Measurements from ENCODE around the gene TRIM28.

The TRIM28 gene

GRCh38 chr19:58581227-58582141 is 37.6 kb downstream of the TRIM28 start (continued):
- TF ChIP-seq ZC3H10 (CRISPR knock-in tag; IDR thresholded peaks at IDR 0.05) (no peak), ZNF565 (CRISPR knock-in tag; conservative IDR thresholded peaks at IDR 0.05; ENCODE audit: low read depth) (no peak), TCF4 (CRISPR knock-in tag; IDR thresholded peaks at IDR 0.05; ENCODE audit: borderline replicate concordance) (no peak), PPARA (CRISPR knock-in tag; IDR thresholded peaks at IDR 0.05; ENCODE audit: borderline replicate concordance) (no peak)
- TF ChIP-seq, protein P1, sequence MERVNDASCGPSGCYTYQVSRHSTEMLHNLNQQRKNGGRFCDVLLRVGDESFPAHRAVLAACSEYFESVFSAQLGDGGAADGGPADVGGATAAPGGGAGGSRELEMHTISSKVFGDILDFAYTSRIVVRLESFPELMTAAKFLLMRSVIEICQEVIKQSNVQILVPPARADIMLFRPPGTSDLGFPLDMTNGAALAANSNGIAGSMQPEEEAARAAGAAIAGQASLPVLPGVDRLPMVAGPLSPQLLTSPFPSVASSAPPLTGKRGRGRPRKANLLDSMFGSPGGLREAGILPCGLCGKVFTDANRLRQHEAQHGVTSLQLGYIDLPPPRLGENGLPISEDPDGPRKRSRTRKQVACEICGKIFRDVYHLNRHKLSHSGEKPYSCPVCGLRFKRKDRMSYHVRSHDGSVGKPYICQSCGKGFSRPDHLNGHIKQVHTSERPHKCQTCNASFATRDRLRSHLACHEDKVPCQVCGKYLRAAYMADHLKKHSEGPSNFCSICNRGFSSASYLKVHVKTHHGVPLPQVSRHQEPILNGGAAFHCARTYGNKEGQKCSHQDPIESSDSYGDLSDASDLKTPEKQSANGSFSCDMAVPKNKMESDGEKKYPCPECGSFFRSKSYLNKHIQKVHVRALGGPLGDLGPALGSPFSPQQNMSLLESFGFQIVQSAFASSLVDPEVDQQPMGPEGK (CRISPR knock-in tag; IDR thresholded peaks at IDR 0.05; ENCODE audit: borderline replicate concordance), result no peak

- ATAC-seq, result no peak
- no peak for TF ChIP-seq SNAI2 (CRISPR knock-in tag; IDR thresholded peaks at IDR 0.05)
These were observed 39.1 kb downstream of the TRIM28 start for GRCh38 chr19:58582985-58583384.

DNA sequence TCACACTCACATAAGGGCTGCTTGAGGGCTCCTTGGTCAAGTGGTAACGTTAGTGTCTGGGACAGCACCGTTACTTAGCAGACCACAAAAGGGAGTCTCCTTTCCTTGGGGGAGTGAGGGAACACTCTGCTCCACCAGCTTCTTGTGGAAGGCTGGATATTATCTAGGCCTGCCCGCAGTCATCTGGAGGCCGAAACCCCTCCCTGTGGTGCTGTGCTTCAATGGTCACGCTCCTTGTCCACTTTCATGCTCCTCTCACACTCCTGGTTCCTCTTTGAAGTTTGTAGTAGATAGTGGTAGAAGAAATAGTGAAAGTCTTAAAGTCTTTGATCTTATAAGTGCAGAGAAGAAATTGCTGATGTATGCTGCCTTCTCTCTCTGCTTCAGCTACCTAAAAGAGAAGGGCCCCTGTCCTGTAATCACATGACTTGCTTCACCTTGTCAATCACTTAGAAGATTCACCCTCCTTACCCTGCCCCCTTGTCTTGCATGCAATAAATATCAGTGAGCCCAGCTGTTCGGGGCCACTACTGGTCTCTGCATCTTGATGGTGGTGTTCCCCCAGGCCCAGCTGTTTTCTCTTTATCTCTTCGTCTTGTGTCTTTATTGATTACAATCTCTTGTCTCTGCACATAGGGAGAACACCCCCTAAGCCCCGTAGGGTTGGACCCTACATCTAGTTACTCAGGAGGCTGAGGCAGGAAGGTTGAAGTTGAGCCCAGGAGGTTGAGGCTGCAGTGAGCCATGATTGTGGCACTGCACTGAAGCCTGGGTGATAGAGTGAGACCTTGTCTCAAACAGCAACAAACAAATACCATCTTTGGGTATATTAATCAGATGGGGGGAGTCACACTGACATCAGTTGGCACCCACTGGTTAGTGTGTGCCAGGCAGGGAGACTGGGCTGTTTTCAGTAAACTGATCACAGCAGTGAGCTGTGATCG is 40.9 kb downstream of the TRIM28 start:
- ATAC-seq, result no peak
- TF ChIP-seq ARNTL (CRISPR knock-in tag; IDR thresholded peaks at IDR 0.05; ENCODE audit: borderline replicate concordance, low read depth), result no peak
- TF ChIP-seq ZNF565 (CRISPR knock-in tag; conservative IDR thresholded peaks at IDR 0.05; ENCODE audit: low read depth), result no peak
- TF ChIP-seq ZNF8 (CRISPR knock-in tag; IDR thresholded peaks at IDR 0.05), result no peak
- TF ChIP-seq, protein P2, sequence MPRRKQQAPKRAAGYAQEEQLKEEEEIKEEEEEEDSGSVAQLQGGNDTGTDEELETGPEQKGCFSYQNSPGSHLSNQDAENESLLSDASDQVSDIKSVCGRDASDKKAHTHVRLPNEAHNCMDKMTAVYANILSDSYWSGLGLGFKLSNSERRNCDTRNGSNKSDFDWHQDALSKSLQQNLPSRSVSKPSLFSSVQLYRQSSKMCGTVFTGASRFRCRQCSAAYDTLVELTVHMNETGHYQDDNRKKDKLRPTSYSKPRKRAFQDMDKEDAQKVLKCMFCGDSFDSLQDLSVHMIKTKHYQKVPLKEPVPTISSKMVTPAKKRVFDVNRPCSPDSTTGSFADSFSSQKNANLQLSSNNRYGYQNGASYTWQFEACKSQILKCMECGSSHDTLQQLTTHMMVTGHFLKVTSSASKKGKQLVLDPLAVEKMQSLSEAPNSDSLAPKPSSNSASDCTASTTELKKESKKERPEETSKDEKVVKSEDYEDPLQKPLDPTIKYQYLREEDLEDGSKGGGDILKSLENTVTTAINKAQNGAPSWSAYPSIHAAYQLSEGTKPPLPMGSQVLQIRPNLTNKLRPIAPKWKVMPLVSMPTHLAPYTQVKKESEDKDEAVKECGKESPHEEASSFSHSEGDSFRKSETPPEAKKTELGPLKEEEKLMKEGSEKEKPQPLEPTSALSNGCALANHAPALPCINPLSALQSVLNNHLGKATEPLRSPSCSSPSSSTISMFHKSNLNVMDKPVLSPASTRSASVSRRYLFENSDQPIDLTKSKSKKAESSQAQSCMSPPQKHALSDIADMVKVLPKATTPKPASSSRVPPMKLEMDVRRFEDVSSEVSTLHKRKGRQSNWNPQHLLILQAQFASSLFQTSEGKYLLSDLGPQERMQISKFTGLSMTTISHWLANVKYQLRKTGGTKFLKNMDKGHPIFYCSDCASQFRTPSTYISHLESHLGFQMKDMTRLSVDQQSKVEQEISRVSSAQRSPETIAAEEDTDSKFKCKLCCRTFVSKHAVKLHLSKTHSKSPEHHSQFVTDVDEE (CRISPR knock-in tag; IDR thresholded peaks at IDR 0.05), result no peak
- TF ChIP-seq, protein P3, sequence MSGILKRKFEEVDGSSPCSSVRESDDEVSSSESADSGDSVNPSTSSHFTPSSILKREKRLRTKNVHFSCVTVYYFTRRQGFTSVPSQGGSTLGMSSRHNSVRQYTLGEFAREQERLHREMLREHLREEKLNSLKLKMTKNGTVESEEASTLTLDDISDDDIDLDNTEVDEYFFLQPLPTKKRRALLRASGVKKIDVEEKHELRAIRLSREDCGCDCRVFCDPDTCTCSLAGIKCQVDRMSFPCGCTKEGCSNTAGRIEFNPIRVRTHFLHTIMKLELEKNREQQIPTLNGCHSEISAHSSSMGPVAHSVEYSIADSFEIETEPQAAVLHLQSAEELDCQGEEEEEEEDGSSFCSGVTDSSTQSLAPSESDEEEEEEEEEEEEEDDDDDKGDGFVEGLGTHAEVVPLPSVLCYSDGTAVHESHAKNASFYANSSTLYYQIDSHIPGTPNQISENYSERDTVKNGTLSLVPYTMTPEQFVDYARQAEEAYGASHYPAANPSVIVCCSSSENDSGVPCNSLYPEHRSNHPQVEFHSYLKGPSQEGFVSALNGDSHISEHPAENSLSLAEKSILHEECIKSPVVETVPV (CRISPR knock-in tag; IDR thresholded peaks at IDR 0.05), result no peak
- no peak for TF ChIP-seq OSR1 (CRISPR knock-in tag; IDR thresholded peaks at IDR 0.05)
- TF ChIP-seq, protein P4, sequence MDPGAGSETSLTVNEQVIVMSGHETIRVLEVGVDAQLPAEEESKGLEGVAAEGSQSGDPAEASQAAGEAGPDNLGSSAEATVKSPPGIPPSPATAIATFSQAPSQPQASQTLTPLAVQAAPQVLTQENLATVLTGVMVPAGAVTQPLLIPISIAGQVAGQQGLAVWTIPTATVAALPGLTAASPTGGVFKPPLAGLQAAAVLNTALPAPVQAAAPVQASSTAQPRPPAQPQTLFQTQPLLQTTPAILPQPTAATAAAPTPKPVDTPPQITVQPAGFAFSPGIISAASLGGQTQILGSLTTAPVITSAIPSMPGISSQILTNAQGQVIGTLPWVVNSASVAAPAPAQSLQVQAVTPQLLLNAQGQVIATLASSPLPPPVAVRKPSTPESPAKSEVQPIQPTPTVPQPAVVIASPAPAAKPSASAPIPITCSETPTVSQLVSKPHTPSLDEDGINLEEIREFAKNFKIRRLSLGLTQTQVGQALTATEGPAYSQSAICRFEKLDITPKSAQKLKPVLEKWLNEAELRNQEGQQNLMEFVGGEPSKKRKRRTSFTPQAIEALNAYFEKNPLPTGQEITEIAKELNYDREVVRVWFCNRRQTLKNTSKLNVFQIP (CRISPR knock-in tag; IDR thresholded peaks at IDR 0.05; ENCODE audit: borderline replicate concordance, low read depth), result no peak
- TF ChIP-seq PPARA (CRISPR knock-in tag; IDR thresholded peaks at IDR 0.05; ENCODE audit: borderline replicate concordance), result no peak
- TF ChIP-seq SNAI2 (CRISPR knock-in tag; IDR thresholded peaks at IDR 0.05), result no peak
- TF ChIP-seq TCF4 (CRISPR knock-in tag; IDR thresholded peaks at IDR 0.05; ENCODE audit: borderline replicate concordance), result no peak
- TF ChIP-seq ESRRG (CRISPR knock-in tag; IDR thresholded peaks at IDR 0.05), result no peak
- no peak for TF ChIP-seq CREB5 (CRISPR knock-in tag; IDR thresholded peaks at IDR 0.05; ENCODE audit: low read depth)
- TF ChIP-seq RARB (CRISPR knock-in tag; IDR thresholded peaks at IDR 0.05), result no peak
- TF ChIP-seq GLIS3 (CRISPR knock-in tag; IDR thresholded peaks at IDR 0.05), result no peak
- TF ChIP-seq BACH2 (CRISPR knock-in tag; IDR thresholded peaks at IDR 0.05; ENCODE audit: borderline replicate concordance), result no peak
- TF ChIP-seq ZFP30 (CRISPR knock-in tag; IDR thresholded peaks at IDR 0.05), result no peak
- no peak for TF ChIP-seq ISL1 (CRISPR knock-in tag; IDR thresholded peaks at IDR 0.05)
- no peak for TF ChIP-seq ZC3H10 (CRISPR knock-in tag; IDR thresholded peaks at IDR 0.05)
- TF ChIP-seq, protein P1 (CRISPR knock-in tag; IDR thresholded peaks at IDR 0.05; ENCODE audit: borderline replicate concordance), result no peak

Data from SK-N-SH treated with all-trans-retinoic acid at 6 μM for 48 hours (cell line).